ENCODE measurements around the gene PIK3R6. TPM values are rescaled to one million over a fixed set of nuclear protein-coding genes. Genes with fewer than 3 reads are reported as not detected.
A peak's percentile ranks its signal among the peaks of the same experiment; 100 is the strongest.

Gene PIK3R6
- polyA plus RNA-seq, 1 of the 3 experiments (the other 2 are of a cell fraction): 0.03 TPM

DNA sequence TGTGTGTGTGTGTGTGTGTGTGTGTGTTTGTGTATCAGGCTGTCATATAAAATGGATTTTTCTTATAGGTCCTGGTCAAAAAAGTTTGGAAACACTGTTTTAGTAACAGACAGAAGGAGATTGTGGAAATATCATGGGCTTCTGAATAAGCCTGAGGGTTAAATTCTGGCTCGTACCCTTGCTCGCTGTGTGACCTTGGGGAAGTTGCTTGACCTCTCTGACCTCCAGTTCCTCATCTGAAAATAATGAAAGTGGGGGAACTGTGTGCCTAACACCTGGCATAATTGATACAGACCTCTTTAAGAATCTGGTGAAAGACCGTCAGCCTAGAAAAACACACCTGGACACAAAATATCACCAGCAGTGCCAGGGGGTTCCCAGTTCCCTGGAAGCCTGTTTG lies 25.6 kb upstream of the PIK3R6 start:
- POLR2A ChIA-PET: no interaction called here
- H3K9me3 ChIP-seq: no peaks in the 10 kb centered on the region
- no peak overlapping the region for H3K9ac ChIP-seq
- no peak overlapping the region for H3K4me2 ChIP-seq
- H3K4me1 ChIP-seq (ENCODE audit: control insufficient read depth in 1 of 2, insufficient read depth in 2 of 2, low read depth in 1 of 2, low read length in 1 of 2): no peaks in the 10 kb centered on the region
- peaks cover 16% of the 10 kb centered on the region; the same call in 1 of the 2 replicates for H3K27me3 ChIP-seq (ENCODE audit: insufficient read depth)
- H3K27ac ChIP-seq (ENCODE audit: low read depth in 2 of 2, low read length in 1 of 2): no peak overlapping the region
- H4K20me1 ChIP-seq (ENCODE audit: insufficient read depth): no peaks in the 10 kb centered on the region
- no peaks in the 10 kb centered on the region for H3K9me2 ChIP-seq
- TF ChIP-seq NRF1 (IDR thresholded peaks at IDR 0.05; ENCODE audit: low read depth, low read length): no peak
- H3K79me2 ChIP-seq (ENCODE audit: insufficient read depth): no peaks in the 10 kb centered on the region
- H2AFZ ChIP-seq (ENCODE audit: low read depth): no peak overlapping the region
- no peak for DNase-seq
- H3F3A ChIP-seq (replicated peaks; ENCODE audit: insufficient read depth): no peaks in the 10 kb centered on the region
- 58% methylated on average over 3 of the region's 3 CpGs for WGBS (ENCODE audit: low lambda C conversion rate)
- H3K36me3 ChIP-seq (replicated peaks in 1 of 2; ENCODE audit: control insufficient read depth in 1 of 2, insufficient read depth in 2 of 2, low read length in 1 of 2): no peaks in the 10 kb centered on the region
- H3K4me3 ChIP-seq (ENCODE audit: low read depth in 2 of 2, low read length in 1 of 2): no peak overlapping the region
- CTCF ChIA-PET: interaction anchor here (0.6 to 2.3 kb wide), 6 partner anchors 13 to 629 kb away, joined by 3 to 7 read pairs (median 4); no protein-coding TSS in a partner anchor

DNA sequence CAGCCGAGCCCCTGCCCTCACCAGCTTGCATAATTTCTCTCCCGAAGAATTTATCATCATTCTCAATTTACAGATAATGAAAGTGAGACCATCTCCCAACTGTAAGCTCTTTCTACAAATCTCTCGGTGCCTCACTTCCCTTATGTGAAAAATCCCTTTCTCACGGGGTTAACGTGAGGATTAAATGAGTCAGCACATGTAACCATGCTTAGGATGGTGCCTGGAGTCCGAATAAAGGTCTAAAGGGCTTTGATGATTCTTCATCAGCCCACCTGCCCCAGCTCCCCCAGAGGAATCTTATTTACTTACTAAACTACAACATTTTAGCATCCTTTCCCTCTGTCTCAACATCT lies 24.8 kb upstream of the PIK3R6 start:
- no peak for TF ChIP-seq SMC3 (IDR thresholded peaks at IDR 0.05; ENCODE audit: low read depth, low read length)
- TF ChIP-seq RCOR1 (IDR thresholded peaks at IDR 0.05; ENCODE audit: low read length): no peak
- TF ChIP-seq GATA2 (CRISPR knock-in tag; IDR thresholded peaks at IDR 0.05): no peak
- TF ChIP-seq RXRA (IDR thresholded peaks at IDR 0.05; ENCODE audit: borderline replicate concordance, low read depth): no peak
- TF ChIP-seq NRF1 (IDR thresholded peaks at IDR 0.05; ENCODE audit: low read depth, low read length): no peak
- TF ChIP-seq, protein P1, sequence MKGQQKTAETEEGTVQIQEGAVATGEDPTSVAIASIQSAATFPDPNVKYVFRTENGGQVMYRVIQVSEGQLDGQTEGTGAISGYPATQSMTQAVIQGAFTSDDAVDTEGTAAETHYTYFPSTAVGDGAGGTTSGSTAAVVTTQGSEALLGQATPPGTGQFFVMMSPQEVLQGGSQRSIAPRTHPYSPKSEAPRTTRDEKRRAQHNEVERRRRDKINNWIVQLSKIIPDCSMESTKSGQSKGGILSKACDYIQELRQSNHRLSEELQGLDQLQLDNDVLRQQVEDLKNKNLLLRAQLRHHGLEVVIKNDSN (IDR thresholded peaks at IDR 0.05; ENCODE audit: borderline replicate concordance, low read depth): no peak
- TF ChIP-seq, protein P2, sequence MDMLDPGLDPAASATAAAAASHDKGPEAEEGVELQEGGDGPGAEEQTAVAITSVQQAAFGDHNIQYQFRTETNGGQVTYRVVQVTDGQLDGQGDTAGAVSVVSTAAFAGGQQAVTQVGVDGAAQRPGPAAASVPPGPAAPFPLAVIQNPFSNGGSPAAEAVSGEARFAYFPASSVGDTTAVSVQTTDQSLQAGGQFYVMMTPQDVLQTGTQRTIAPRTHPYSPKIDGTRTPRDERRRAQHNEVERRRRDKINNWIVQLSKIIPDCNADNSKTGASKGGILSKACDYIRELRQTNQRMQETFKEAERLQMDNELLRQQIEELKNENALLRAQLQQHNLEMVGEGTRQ (IDR thresholded peaks at IDR 0.05; ENCODE audit: borderline replicate concordance, low read depth, low read length): no peak
- no peak for TF ChIP-seq MEF2A (IDR thresholded peaks at IDR 0.05; ENCODE audit: borderline replicate concordance, low read depth)
- no peak for TF ChIP-seq EZH2phosphoT487 (IDR thresholded peaks at IDR 0.05; ENCODE audit: borderline replicate concordance, low read depth)
- no peak for TF ChIP-seq SIN3A (IDR thresholded peaks at IDR 0.05; ENCODE audit: borderline replicate concordance, low read depth, low read length)
- no peak for TF ChIP-seq TAF1 (IDR thresholded peaks at IDR 0.05; ENCODE audit: borderline replicate concordance, low read depth, low read length)
- no peak for TF ChIP-seq FOXJ3 (CRISPR knock-in tag; IDR thresholded peaks at IDR 0.05)
- no peak for TF ChIP-seq TEAD4 (IDR thresholded peaks at IDR 0.05; ENCODE audit: borderline replicate concordance, insufficient read depth)
- TF ChIP-seq, protein P3, sequence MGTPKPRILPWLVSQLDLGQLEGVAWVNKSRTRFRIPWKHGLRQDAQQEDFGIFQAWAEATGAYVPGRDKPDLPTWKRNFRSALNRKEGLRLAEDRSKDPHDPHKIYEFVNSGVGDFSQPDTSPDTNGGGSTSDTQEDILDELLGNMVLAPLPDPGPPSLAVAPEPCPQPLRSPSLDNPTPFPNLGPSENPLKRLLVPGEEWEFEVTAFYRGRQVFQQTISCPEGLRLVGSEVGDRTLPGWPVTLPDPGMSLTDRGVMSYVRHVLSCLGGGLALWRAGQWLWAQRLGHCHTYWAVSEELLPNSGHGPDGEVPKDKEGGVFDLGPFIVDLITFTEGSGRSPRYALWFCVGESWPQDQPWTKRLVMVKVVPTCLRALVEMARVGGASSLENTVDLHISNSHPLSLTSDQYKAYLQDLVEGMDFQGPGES (IDR thresholded peaks at IDR 0.05; ENCODE audit: low read depth, low read length): no peak
- TF ChIP-seq NFIC (IDR thresholded peaks at IDR 0.05; ENCODE audit: borderline replicate concordance): no peak
- Histone ChIP-seq H3K27me3 (ENCODE audit: insufficient read depth) (peaks cover 9% of the 10 kb centered on the region; the same call in 1 of the 2 replicates), H3F3A (replicated peaks; ENCODE audit: insufficient read depth) (no peaks in the 10 kb centered on the region), H4K20me1 (ENCODE audit: insufficient read depth) (no peaks in the 10 kb centered on the region), H3K27ac (ENCODE audit: low read depth in 2 of 2, low read length in 1 of 2) (no peak overlapping the region), H3K4me1 (ENCODE audit: control insufficient read depth in 1 of 2, insufficient read depth in 2 of 2, low read depth in 1 of 2, low read length in 1 of 2) (no peaks in the 10 kb centered on the region), H3K9ac (no peak overlapping the region), H3K4me2 (peak overlapping the region; percentile 51), H2AFZ (ENCODE audit: low read depth) (no peak overlapping the region), H3K36me3 (replicated peaks in 1 of 2; ENCODE audit: control insufficient read depth in 1 of 2, insufficient read depth in 2 of 2, low read length in 1 of 2) (no peaks in the 10 kb centered on the region), H3K4me3 (ENCODE audit: low read depth in 2 of 2, low read length in 1 of 2) (0 out of 4 replicates have a peak overlapping the region, but pooled peaks of 1 of the 2 experiments have one; percentile 20), H3K79me2 (ENCODE audit: insufficient read depth) (no peaks in the 10 kb centered on the region), H3K9me2 (no peaks in the 10 kb centered on the region), H3K9me3 (no peaks in the 10 kb centered on the region)
- WGBS (ENCODE audit: low lambda C conversion rate): 22% methylated on average over 6 of the region's 6 CpGs
- ChIA-PET POLR2A (no interaction called here), CTCF (interaction anchor here (1.1 kb wide), 1 partner anchor 9 kb away, joined by 3 read pairs; no protein-coding TSS in a partner anchor)
- DNase-seq: no peak
